ENCODE measurements around the gene SLC45A3.

GRCh38 chr1:205639567-205639966, 40.7 kb downstream of the SLC45A3 start:
- TF ChIP-seq, protein P1, sequence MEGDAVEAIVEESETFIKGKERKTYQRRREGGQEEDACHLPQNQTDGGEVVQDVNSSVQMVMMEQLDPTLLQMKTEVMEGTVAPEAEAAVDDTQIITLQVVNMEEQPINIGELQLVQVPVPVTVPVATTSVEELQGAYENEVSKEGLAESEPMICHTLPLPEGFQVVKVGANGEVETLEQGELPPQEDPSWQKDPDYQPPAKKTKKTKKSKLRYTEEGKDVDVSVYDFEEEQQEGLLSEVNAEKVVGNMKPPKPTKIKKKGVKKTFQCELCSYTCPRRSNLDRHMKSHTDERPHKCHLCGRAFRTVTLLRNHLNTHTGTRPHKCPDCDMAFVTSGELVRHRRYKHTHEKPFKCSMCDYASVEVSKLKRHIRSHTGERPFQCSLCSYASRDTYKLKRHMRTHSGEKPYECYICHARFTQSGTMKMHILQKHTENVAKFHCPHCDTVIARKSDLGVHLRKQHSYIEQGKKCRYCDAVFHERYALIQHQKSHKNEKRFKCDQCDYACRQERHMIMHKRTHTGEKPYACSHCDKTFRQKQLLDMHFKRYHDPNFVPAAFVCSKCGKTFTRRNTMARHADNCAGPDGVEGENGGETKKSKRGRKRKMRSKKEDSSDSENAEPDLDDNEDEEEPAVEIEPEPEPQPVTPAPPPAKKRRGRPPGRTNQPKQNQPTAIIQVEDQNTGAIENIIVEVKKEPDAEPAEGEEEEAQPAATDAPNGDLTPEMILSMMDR (IDR thresholded peaks at IDR 0.05) = no peak
- TF ChIP-seq POLR2A (IDR thresholded peaks at IDR 0.05) = no peak
